NCI-H748 (cell line): ENCODE data around the gene ZFYVE19.
A peak's percentile ranks its signal among the peaks of the same experiment; 100 is the strongest.

Experiments used
- DNase-seq: peaks from one replicate; lab custom pipeline; 2025; ENCODE audit not compliant: unreplicated experiment; lab: John Stamatoyannopoulos, UW

The ZFYVE19 gene, protein sequence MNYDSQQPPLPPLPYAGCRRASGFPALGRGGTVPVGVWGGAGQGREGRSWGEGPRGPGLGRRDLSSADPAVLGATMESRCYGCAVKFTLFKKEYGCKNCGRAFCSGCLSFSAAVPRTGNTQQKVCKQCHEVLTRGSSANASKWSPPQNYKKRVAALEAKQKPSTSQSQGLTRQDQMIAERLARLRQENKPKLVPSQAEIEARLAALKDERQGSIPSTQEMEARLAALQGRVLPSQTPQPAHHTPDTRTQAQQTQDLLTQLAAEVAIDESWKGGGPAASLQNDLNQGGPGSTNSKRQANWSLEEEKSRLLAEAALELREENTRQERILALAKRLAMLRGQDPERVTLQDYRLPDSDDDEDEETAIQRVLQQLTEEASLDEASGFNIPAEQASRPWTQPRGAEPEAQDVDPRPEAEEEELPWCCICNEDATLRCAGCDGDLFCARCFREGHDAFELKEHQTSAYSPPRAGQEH

DNA sequence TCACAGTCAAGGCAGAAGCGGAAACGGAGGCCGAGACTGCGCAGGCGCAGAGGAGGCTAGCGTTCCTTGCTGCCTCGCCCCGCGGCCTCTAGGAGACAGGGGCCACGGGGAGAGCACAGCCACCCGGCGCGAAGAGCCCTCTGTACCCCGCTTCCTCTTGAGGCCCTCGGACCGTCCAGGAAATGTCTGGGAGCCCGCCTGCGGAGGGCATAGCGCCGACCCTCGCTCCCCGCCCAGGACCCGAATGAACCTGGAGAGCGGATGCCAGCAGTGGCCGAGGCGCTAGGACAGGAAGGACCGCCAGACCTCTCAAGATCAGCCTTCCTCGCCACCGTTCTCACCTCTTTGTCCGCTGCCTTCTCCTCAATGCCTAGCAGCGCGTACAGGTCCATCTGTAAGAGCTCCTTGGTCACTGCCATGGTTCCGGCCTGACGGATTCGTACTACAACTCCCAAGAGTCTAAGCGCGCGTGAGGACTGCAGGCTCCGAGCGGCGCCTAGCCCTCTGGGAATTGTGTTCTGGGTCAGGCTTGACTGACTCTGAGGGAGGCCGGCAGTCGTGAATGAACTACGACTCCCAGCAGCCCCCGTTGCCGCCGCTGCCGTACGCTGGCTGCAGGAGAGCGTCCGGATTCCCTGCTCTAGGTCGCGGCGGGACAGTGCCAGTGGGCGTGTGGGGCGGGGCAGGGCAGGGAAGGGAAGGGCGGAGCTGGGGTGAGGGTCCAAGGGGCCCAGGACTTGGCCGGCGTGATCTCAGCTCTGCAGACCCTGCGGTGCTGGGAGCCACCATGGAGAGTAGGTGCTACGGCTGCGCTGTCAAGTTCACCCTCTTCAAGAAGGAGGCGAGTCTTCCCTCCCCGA lies at the start of gene ZFYVE19, which contains the start of gene DNAJC17:
TSS of gene ZFYVE19 (plus strand) at position 62 of the 860 bp plus-strand sequence. CDS start at position 563, 501 bp downstream.
TSS of gene DNAJC17 (minus strand) at position 446 of the 860 bp plus-strand sequence. CDS start at position 419, 27 bp downstream.
- peak; percentile 95 for DNase-seq

DNA sequence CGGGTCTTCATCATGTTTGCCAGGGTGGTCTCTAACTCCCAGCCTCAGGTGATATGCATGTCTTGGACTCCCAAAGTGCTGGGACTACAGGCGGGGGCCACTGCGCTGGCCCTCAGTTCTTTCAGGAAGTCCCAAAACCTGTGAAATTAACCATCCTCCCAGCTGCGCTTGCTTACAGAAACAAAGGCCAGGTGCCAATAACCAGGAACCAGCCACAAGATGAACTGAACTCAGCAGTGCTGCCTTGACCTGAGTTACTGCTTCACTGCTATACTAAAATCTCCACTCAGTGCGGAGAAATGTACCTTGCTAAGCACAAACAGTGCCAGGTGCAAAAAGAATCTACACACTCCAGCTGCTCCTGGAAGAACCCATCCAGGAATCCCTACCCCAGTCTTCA lies 46.9 kb upstream of the ZFYVE19 start:
- DNase-seq: no peak

DNA sequence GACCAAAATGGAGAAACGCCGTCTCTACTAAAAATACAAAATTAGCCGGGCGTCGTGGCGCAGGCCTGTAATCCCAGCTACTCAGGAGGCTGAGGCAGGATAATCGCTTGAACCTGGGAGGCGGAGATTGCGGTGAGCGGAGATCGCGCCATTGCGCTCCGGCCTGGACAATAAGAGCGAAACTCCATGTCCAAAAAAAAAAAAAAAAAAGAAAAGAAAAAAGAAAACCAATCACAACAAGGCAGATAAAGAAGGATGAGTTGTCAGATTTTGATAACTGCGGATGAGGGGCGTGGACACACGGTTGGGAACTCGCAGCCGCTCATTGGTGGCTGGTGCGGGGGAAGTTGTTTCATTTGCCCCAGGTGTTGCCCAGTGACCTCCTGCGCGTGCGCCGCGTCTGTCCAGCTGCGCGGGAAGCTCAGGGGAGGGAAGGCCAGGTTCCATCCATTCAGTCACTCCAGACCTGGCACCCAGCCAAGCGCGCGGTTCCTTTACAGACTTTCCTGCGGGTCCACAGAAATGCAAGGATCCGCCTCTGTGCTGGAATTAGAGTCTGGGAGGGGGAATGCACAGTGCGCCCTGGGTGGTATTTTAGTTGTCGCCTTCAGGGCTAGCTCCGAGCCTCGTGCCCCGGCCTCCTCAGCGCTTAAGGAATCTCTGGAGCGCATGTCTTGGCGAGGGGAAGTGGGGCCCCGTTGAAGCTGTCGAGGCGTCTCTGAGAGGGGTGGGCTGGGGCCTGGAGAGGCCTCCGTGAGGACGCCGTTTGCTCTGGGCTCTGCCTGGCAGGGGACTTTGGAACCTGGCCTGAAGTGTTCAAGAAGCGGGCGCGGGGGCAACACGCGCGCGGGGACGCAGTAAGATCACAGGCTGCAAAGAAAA lies 43.7 kb upstream of the ZFYVE19 start:
- peak; percentile 92 for DNase-seq

DNA sequence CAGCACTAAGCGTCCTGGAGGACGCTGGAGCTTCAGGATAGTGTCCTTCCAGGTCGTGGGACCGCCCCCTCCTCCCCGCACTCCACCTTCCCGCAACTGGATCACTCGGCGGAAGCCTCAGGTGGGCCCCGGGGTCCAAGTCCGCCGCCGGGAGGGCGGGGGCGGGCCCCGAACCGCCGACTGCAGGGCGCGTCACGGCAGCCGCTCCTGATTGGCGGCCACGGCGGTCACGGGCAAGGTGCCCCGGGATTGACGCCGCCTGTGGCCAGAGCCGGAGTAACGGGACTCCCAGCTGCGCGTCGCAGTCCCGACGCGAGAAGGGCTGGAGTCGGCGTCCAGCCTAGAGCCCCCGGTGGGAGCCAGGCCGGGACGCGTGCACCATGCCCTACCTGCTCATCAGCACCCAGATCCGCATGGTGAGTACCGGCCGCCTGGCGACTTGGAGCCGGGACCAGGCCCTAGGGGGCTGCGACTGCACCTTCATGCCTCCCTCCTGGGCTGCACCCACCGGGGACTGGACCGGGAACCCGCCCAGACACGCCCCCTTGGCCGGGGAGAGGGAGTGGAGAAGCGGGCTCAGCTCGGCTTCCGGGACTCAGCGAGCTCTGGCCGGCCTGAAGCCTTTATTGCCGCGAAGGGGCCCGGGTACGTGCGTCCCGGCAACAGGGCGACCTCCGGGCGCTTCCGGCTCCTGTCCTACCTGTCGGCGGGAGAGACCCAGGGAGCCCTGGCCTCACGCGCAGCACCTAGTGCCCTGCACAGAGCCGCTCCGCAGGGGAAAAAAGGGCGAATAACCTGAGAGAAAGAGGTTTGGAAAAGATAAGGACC lies 42.9 kb upstream of the ZFYVE19 start, which contains the start of gene GCHFR:
TSS of gene GCHFR (plus strand) at position 268 of the 828 bp plus-strand sequence. CDS start at position 381, 113 bp downstream.
- DNase-seq: peak; percentile 68

DNA sequence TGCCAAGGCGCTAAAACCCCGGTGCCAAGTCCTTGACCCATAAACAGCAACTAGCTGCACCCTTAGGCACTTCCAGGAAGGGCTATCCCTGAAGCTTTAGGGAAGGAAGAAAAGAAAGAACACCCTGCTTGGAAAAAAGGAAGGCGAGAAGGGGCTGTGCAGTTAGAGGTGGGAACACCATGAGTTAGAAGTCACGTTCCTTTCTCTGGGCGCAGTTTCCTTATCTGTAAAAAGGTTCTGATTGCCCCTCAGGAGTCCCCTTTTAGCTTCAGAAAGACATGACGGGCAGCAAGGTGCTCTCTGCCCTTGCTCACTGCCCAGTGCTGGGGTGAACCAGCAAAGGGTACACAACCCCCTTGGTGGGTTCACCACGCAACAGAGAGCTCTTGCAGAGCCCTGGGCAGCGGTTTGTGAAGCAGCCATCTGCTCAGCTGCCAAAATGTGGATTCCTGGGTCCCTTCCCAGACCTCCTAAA lies 42.2 kb upstream of the ZFYVE19 start:
- DNase-seq: no peak

DNA sequence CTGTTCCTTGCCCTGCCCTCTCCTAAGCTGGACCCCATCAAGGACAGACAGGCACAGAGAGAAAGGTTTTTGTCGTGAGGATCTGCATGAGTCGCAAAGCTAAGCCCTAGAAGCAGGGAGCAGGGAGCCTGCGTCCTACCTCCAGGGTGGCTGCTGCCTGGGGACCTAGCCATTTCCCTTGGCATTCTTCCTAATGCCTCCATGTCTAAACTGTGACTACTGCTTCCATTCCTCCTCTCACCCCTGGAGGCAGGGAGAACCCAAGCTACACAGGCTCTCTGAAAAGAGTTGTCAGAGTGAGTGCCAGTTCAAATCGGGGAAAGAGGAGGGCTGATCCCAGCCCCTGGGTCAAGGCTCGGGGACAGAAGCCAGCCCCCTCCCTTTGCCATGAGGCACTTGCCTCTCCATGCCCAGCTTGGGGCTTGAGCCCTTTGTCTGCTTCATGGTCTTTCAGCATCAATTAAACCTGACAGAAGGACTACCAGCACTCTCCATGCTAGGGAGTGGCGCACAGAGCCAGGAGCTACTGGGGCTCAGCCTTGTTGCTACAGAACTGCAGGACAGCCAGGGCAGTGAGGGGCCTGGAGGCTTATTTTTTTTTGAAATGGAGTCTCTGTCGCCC lies 40.6 kb upstream of the ZFYVE19 start:
- DNase-seq: peak; percentile 1

DNA sequence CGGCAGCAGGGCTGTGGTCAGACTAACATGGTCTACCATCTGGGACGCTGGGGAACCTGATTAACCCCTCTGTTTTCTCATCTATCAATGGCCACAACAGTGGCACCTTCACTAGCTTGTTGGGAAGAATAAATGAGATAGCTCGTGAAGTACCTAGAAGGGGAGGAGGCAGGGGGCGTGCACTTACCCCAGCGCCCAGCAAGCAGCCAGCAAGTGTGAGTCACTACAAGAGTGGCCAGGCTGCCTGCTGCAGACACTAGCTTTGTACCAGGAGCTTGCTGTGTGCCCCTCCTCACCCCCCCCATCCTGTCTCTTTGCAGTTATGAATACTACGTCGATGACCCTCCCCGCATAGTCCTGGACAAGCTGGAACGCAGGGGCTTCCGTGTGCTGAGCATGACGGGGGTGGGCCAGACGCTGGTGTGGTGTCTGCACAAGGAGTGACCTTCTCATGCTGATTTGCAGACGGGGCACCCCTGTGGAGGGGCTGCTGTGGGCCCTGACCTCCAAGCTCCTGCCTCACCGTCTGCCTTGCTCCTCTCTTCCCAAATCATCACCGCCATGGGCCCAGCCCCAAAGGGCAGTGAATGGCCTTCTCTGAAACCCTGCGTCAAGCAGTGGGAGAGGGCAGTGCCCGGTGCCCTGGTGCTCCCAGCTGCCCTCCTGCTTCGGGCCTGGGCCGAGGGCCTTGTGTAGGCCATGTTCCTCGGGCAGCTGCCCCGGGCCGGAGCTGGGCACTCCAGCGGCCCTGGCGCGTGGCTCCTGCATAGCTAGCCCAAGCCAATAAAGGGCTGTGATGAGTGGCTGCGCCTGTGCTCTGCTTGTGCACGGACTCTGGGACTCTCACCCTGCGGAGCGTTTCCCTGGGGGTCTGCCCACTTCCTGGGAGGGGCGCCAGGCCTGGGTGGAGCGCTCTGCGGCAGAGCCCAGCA lies 39.7 kb upstream of the ZFYVE19 start:
- DNase-seq: no peak

DNA sequence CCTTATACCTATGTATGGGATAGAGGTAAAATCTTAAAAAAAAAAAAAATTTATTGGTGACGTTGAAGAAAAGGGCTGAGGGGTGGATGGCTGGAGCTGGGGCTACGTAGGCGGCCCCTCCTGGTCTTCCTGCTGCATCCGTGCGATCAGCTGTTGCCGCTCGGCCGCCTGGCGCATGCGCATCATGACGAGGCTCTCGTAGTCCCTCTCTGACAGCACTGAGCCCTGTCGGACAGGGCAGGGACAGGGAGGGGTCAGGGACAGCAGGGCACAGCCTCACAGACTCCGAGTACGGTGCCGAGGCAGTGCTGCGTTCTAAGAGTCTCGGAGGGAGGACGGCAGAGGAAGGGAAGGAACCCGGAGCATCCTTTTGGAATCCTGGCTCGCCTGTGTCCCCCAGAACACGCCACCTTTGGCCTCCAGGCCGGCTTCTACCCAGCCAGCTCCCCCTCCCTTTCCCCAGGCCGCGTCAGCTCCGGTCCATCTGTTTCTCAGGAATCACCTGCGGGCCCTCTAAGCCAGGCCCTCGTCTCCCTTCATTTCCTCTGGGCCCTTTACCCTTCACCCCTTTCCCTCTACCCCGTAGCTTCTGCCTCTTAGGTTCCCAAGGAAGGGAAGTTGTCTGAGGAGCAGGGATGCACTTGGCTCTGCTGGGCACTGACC lies 38.9 kb upstream of the ZFYVE19 start:
- no peak for DNase-seq

DNA sequence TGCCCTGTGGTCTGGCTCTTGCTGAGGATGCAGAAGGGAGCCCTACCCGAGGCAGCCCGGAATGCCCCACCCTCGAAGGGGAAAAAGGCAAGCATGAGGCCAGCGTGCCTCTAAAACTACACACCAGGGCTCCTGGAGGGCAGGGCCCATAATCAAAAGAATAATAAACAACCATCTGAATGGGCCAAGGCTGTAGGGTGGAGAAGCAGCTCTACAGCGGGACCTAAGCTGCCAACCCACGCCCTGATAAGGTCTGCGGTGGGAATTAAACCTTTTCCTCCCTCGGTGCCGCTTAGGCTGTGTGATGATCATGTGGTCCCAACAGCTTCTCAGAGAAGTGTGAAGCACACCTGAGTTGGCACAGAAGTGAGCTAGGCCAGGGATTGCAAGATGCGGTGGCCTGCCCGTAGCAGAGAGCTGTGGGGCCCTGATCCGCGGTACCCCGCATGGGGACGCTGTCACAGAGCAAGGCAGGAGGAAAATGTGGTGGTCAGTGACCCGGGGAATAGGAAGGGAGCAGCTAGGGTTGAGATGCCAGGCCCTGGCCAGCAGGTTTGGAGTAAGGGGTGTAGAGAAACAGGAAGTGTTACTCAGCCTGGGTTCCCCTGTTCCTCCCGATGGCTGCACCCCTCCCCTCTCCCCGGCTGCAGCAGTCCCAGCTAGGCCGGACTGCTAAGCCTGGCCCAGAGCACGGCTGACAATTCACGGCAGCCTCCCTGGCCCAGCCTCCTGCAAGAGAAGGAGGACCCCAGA lies 38.2 kb upstream of the ZFYVE19 start:
- no peak for DNase-seq

DNA sequence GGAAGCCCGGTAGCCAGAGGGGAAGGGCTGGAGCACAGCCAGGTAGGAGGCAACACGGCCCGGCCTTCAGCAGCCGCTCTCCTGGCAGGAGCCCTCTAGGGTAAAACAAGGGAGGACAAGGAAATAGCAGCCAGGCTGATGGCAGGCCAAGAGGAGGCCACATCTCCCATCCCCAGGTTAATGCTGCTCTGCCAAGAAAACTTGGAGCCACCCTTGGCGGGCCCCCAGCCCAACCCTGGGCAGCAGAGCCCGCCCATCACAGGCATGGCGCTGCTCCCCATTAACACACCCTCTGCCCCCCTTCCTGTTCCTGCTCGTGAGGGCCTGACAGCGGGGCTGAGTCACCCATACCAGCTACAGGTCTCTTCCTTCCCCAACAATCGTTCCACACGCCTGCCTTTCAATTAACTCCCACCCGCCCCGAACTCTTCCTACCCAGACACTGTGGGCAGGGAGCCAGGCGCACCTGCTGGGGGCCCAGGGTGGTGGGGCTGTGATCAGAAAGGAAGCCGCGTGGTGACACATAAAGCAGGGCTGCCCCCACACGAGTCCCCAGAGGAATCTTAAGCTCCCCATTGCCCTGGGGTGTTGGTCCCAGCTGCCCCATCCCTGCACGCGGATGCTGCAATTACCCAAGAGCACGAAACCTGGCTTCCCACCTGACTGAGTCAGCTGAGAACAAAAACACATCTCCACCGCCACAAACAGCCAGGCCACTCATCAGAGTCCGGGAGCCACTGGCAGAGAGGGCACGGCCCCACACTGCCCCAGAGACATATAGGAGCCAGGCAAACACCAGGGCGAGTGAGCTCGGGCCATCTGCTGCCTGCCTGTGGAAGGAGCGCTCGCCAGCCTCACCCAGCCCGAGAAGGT lies 37.4 kb upstream of the ZFYVE19 start, which contains the start of gene C15orf62:
TSS of gene C15orf62 (plus strand) at position 707 of the 873 bp plus-strand sequence. CDS start 516 bp downstream, outside the sequence.
- DNase-seq: peak; percentile 58

DNA sequence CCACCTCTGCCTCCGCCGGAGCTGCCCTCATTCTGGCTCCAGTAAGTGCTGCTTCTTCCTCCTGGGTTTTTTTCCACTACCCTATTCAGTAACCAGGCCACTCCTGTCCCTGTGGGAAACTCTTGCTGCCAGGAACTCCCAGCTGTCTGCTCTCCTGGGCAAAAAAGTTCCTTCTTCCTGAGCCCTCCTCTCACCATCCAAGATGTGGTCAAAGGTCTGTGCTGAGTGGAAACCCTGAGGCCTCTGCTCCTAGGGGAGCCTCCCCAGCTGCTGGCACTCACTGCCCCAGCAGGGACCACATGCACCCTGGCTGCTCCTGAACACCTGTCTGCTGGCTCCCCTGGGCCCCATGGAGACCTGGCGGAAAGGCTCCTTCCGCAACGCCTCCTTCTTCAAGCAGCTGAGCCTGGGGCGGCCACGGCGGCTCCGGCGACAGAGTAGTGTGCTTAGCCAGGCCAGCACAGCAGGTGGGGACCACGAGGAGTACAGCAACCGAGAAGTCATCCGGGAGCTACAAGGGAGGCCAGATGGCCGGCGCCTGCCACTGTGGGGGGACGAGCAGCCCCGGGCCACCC lies 36.7 kb upstream of the ZFYVE19 start:
- no peak for DNase-seq

DNA sequence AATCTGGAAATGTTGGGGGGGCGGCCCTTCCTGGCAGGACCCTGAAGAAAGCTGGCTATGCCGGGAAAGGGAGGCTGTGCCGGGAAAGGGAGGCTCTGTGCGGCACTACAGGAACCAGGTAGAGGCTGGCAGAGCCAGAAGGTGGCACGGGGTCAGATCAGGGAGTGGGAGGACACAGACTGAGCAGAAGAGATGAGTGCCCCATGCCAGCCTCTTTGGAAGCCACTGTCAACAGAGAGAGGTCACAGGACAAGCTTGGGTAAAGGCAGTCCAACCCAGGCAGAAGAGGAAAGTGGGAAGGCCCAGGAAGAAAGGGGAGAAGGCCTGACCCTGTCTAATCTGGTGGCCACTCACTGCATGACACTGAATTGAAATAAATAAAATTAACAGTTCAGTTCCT lies 35.6 kb upstream of the ZFYVE19 start:
- no peak for DNase-seq

DNA sequence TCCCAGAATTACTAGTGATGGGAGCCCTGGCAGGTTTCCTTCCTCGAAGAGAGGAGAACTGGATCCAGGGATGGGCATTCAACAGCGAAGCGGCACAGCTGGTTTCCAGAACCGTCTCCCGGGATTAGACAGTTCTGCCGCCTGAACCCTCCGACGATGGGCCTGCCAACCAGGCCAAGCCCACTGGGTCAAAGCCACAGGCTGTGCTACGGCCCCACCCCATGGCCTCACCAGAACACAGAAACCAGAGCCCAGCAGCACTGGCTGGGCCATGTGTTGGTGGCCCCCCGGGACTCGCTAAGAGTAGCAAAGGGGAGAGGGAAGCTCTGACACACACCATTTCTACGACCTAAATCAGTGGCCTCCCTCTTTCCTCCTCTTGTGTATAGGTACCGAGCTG lies 34.9 kb upstream of the ZFYVE19 start:
- no peak for DNase-seq

DNA sequence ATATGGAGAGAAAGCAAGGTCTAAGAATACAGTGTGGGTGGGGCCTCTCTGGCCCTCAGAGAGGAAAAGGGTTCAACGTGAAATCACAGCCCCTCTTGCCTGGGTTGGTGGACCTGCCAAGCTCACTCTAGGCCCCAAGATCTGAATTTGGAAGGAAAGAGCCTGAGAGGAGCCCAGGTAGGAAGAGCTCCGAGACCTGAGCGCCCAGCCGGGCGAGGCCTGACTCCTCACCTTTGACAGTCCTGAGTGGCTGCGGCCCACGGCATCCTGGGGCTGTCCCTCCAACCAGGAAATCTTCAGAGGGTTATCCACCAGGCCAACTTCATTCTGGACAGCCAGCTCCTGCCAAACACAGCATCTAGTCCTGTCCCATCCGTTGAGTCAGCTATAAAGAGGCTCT lies 33.4 kb upstream of the ZFYVE19 start:
- DNase-seq: no peak

DNA sequence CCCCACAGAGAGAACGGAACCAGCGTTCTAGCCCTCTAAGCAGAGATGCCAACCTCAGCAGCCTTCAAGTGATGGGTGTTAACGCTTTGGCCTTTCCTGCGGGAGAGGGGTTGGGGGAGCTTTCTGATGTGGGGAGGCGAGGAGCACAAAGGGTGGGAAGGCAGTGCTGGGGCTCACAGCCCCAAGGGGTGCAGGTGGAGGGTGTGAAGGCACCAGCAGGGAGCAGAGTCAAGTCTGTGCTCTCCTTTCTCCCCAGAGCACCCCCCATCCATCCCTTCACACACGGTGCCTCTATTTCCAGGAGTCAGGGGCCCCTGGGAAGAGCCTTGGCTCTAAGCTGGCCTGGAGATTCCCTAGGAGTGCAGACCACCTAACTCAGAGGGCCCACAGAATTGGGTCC lies 33.0 kb upstream of the ZFYVE19 start:
- DNase-seq: no peak
